Activated CD4-positive, CD25-positive, alpha-beta regulatory T cell treated with anti-CD3 and anti-CD28 coated beads, Interleukin-2, amount 50 U/mL, for 72 hours (primary cell): ENCODE results near the gene COL7A1.
"Not testable (repeated sequence)": the region's sequence is repeated elsewhere in the genome, so short reads cannot be mapped to it uniquely, and the experiment has no call there.

ENCODE experiments used
- DNase-seq: peaks from one replicate; pipeline ENCODE4 v3.0.0; 2021

Gene COL7A1

DNA sequence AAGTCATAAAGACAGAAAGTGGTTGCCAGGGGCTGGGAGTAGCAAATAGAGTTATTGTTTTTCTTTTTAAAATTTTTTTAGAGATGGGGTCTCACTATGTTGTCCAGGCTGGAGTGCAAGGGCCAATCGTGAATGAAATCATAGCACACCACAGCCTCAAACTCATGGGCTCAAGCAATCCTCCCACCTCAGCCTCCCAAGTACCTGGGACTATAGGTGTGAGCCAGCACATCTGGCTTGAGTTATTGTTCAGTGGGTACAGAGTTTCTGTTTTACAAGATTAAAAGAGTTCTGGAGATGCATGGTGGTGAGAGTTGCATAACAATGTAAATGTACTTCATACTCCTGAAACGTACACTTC is 62.2 kb downstream of the COL7A1 start:
- DNase-seq: no peak

DNA sequence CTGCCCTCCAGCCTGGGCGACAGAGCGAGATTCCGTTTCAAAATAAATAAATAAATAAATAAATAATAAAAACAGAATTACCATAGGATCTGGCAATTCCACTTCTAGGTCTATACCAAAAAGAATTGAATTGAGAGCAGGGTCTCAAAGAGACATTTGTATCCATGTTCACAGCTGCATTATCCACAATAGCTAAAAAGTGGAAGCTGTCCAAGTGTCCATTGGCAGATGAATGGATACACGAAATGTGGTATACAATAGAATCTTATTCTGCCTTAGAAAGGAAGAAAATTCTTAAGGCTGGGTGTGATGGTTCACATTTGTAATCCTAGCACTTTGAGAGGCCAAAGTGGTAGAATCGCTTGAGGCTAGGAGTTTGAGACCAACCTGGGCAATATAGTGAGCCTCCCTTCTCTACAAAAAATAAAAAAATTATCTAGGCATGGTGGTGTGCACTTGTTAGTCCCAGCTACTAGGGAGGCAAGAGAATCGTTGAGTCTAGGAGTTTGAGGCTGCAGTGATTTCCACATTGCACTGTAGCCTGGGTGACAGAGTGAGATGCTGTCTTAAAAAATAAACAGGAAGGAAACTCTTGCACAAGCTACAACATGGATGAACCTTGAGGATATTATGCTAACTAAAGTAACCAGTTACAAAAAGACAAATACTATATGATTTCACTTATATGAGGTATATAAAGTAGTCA is 62.7 kb downstream of the COL7A1 start:
- no peak for DNase-seq

DNA sequence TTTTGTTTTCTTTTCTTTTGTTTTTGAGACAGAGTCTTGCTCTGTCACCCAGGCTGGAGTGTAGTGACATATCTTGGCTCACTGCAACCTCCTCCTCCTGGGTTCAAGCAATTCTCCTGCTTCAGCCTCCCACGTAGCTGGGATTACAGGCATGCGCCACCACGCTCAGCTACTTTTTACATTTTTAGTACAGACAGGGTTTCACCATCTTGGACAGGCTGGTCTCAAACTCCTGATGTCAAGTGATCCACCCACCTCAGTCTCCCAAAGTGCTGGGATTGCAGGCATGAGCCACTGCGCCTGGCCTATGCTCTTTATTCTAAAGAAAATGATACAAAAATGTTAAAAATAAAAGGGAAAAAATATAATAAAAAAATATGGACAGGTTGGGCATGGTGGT is 64.4 kb downstream of the COL7A1 start:
- DNase-seq: not testable (repeated sequence)

DNA sequence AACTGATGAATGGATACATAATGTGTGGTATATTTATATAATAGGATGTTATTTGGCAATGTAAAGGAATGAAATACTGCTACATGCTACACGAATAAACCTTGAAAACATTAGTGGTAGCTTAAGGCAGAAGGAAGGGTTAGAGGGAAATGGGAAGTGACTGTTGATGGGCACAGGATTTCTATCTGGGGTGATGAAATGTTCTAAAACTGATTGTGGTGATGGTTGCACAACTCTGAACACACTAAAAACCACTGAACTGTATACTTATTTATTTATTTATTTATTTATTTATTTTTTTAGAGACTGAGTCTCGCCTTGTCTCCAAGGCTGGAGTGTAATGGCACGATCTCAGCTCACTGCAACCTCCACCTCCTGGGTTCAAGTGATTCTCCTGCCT is 66.4 kb downstream of the COL7A1 start:
- no peak for DNase-seq

- no peak for DNase-seq
Observed at GRCh38 chr3:48528048-48528447, 67.1 kb downstream of the COL7A1 start.

DNA sequence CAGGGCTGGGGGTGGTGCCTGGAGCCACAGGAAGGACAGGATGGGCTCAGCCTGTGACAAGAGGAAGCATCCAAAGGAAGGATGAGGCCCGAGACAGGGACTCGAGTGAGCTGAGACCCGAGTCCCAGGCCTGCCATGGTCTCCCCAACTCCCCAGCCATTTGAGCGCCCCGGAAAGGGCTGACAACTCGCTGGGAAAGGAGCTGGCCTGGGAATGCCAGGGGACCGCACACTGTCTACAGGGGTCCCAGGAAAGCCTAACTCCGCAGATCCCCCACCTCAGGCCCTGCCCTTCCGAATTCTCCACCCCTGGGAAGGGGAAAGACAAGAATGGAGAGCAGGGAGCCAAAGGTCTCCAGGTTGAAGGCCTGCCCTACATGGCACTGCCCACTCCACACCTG is 70.2 kb downstream of the COL7A1 start:
- no peak for DNase-seq

GRCh38 chr3:48521635-48522034 is 73.5 kb downstream of the COL7A1 start:
- DNase-seq: no peak

GRCh38 chr3:48519277-48519643 is 75.9 kb downstream of the COL7A1 start:
- DNase-seq: no peak

- no peak for DNase-seq
Observed at GRCh38 chr3:48518638-48519276, 76.4 kb downstream of the COL7A1 start.

- DNase-seq: no peak
Observed at GRCh38 chr3:48518069-48518468, 77.1 kb downstream of the COL7A1 start.

- DNase-seq: no peak
Observed at GRCh38 chr3:48516571-48516970, 78.6 kb downstream of the COL7A1 start.

DNA sequence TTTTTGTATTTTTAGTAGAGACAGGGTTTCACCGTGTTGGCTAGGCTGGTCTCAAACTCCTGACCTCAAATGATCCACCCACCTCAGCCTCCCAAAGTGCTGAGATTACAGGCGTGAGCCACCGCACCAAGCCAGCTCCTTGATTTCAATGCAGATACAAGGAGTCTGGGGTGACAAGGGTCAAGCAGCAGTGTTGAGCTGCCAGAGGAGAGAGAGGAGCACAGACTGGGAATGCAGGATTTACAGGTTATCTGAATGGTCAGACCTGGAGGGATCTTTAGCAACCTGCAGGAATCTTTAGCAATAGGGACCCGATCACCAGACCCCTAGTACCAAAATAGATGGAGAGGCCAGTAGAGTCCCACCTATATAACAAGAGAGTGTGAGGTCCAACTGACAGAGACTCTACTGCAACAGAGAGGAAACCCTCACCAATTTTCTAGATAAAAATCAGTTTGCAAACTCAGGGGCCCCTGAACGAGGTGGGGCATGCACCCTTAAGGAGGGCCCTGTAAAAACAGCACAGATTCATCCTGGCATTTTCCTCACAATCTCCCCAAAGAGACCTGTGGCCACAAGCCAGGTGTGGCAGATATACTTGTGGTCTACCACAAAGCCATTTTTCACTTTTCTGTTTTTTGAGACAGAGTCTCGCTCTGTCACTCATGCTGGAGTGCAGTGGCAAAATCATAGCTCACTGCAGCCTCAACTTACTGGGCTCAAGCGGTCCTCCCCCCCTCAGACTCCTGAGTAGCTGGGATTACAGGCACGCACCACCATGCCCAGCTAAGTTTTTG is 80.5 kb downstream of the COL7A1 start:
- no peak for DNase-seq
